Measurements from ENCODE around the gene CMKLR1. TPM values are rescaled to one million over a fixed set of nuclear protein-coding genes. Genes with fewer than 3 reads are reported as not detected.

CMKLR1 gene
- total RNA-seq, 1 experiment from 2014 or later, result 0.15 TPM

DNA sequence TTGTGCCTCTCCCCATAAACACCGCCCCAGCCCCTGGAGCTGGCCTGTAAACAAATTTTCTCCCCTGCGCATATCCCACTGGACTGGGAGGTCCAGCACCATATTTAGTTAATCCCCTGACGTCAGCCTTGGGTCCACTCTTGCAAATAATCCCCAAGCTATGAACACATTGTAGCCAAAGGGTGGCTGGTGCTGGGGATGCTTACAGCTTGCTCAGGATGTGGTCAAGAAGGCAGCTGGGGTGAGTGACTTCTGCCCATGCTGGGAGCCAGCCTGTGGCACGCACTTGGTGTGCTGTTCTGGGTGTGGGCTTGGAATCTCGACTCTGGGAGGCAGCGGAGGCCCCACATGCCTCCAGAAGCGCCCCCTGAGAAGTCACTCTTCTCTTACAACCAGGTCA lies 32.1 kb downstream of the CMKLR1 start:
- BruUV-seq (replicated peaks), result no TSS peak
- H3K27ac ChIP-seq (ENCODE audit: low read depth, low read length), result no peak overlapping the region
- TF ChIP-seq JUND (IDR thresholded peaks at IDR 0.05), result no peak
- no peak for TF ChIP-seq YY1 (IDR thresholded peaks at IDR 0.05; ENCODE audit: extremely low read depth, insufficient replicate concordance, low read depth, low read length)
- TF ChIP-seq ELF1 (IDR thresholded peaks at IDR 0.05; ENCODE audit: borderline replicate concordance, low read depth), result no peak
- no peak for TF ChIP-seq ZFX (IDR thresholded peaks at IDR 0.05)
- TF ChIP-seq RAD21 (IDR thresholded peaks at IDR 0.05; ENCODE audit: low read depth), result no peak
- TF ChIP-seq, protein P1, sequence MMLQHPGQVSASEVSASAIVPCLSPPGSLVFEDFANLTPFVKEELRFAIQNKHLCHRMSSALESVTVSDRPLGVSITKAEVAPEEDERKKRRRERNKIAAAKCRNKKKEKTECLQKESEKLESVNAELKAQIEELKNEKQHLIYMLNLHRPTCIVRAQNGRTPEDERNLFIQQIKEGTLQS (IDR thresholded peaks at IDR 0.05), result no peak
- TF ChIP-seq FOSL1 (IDR thresholded peaks at IDR 0.05; ENCODE audit: low read depth), result no peak
- no peak for TF ChIP-seq EZH2phosphoT487 (IDR thresholded peaks at IDR 0.05; ENCODE audit: borderline replicate concordance)
- no peak for TF ChIP-seq EGR1 (IDR thresholded peaks at IDR 0.05; ENCODE audit: low read depth)
- no peak for TF ChIP-seq SIN3A (IDR thresholded peaks at IDR 0.05; ENCODE audit: low read depth)
- no peak for TF ChIP-seq EZH2 (IDR thresholded peaks at IDR 0.05)
- TF ChIP-seq POLR2AphosphoS5 (IDR thresholded peaks at IDR 0.05; ENCODE audit: low read depth, low read length), result no peak
- no peak for TF ChIP-seq SP1 (IDR thresholded peaks at IDR 0.05; ENCODE audit: low read depth)
- TF ChIP-seq, protein P2, sequence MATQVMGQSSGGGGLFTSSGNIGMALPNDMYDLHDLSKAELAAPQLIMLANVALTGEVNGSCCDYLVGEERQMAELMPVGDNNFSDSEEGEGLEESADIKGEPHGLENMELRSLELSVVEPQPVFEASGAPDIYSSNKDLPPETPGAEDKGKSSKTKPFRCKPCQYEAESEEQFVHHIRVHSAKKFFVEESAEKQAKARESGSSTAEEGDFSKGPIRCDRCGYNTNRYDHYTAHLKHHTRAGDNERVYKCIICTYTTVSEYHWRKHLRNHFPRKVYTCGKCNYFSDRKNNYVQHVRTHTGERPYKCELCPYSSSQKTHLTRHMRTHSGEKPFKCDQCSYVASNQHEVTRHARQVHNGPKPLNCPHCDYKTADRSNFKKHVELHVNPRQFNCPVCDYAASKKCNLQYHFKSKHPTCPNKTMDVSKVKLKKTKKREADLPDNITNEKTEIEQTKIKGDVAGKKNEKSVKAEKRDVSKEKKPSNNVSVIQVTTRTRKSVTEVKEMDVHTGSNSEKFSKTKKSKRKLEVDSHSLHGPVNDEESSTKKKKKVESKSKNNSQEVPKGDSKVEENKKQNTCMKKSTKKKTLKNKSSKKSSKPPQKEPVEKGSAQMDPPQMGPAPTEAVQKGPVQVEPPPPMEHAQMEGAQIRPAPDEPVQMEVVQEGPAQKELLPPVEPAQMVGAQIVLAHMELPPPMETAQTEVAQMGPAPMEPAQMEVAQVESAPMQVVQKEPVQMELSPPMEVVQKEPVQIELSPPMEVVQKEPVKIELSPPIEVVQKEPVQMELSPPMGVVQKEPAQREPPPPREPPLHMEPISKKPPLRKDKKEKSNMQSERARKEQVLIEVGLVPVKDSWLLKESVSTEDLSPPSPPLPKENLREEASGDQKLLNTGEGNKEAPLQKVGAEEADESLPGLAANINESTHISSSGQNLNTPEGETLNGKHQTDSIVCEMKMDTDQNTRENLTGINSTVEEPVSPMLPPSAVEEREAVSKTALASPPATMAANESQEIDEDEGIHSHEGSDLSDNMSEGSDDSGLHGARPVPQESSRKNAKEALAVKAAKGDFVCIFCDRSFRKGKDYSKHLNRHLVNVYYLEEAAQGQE (IDR thresholded peaks at IDR 0.05; ENCODE audit: low read depth), result no peak
- TF ChIP-seq, protein P3, sequence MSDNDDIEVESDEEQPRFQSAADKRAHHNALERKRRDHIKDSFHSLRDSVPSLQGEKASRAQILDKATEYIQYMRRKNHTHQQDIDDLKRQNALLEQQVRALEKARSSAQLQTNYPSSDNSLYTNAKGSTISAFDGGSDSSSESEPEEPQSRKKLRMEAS (IDR thresholded peaks at IDR 0.05), result no peak
- TF ChIP-seq, protein P4, sequence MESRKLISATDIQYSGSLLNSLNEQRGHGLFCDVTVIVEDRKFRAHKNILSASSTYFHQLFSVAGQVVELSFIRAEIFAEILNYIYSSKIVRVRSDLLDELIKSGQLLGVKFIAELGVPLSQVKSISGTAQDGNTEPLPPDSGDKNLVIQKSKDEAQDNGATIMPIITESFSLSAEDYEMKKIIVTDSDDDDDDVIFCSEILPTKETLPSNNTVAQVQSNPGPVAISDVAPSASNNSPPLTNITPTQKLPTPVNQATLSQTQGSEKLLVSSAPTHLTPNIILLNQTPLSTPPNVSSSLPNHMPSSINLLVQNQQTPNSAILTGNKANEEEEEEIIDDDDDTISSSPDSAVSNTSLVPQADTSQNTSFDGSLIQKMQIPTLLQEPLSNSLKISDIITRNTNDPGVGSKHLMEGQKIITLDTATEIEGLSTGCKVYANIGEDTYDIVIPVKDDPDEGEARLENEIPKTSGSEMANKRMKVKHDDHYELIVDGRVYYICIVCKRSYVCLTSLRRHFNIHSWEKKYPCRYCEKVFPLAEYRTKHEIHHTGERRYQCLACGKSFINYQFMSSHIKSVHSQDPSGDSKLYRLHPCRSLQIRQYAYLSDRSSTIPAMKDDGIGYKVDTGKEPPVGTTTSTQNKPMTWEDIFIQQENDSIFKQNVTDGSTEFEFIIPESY (IDR thresholded peaks at IDR 0.05; ENCODE audit: extremely low read depth, insufficient replicate concordance, low read length), result no peak
- no peak for TF ChIP-seq CEBPB (IDR thresholded peaks at IDR 0.05; ENCODE audit: low read depth)
- no peak for TF ChIP-seq SRF (IDR thresholded peaks at IDR 0.05; ENCODE audit: low read depth)
- no peak overlapping the region for H2AFZ ChIP-seq (ENCODE audit: low read depth, low read length, poor library complexity, severe bottlenecking)
- POLR2A ChIA-PET, result no interaction called here
- no peak overlapping the region for H3K4me3 ChIP-seq (replicated peaks in 1 of 2; ENCODE audit: low read depth in 1 of 2, low read length in 2 of 2)
- H3K36me3 ChIP-seq (ENCODE audit: control insufficient read depth in 1 of 2, insufficient read depth in 2 of 2, low read length in 2 of 2), result no peaks in the 10 kb centered on the region
- no peaks in the 10 kb centered on the region for H3K79me2 ChIP-seq (ENCODE audit: insufficient read depth, low read length)
- CTCF ChIA-PET, result no interaction called here
- H3K27me3 ChIP-seq (ENCODE audit: insufficient read depth, low read length), result peaks cover 9% of the 10 kb centered on the region; the same call in 1 of the 2 replicates
- intact Hi-C loops (cut with micrococcal nuclease), result no loop called here
- H4K20me1 ChIP-seq (ENCODE audit: insufficient read depth), result no peaks in the 10 kb centered on the region
- H3K9me3 ChIP-seq (ENCODE audit: control insufficient read depth in 1 of 2, insufficient read depth in 1 of 2, low read depth in 1 of 2, low read length in 2 of 2), result no peaks in the 10 kb centered on the region
- H3K4me1 ChIP-seq (ENCODE audit: control insufficient read depth in 1 of 2, insufficient read depth in 2 of 2, low read length in 2 of 2), result peaks cover 10 to 30% of the 10 kb centered on the region in 2 experiments
- DNase-seq (ENCODE audit: low read depth, low spot score), result no peak
- H3K4me2 ChIP-seq (ENCODE audit: low read length), result no peak overlapping the region
- H3K9me2 ChIP-seq (ENCODE audit: insufficient read depth), result no peaks in the 10 kb centered on the region
- H3K9ac ChIP-seq (ENCODE audit: low read length), result no peak overlapping the region
- RAD21 ChIA-PET (ENCODE audit: low non-redundant PET in 1 of 2, low total read pairs in 2 of 2, uncharacterized antibody in 2 of 2, unreplicated experiment in 2 of 2), result no interaction called here
- no peak for ATAC-seq
